HG03103 (cell line): ENCODE results near the gene SRRM5.
"Not testable (repeated sequence)": the region's sequence is repeated elsewhere in the genome, so short reads cannot be mapped to it uniquely, and the experiment has no call there.

ENCODE experiments used
- ATAC-seq: cut with Tn5 transposase; IDR thresholded peaks from one replicate; pipeline ENCODE4 v1.9.1; 2021; ENCODE audit warnings: low read depth; ENCODE audit not compliant: unreplicated experiment

Gene SRRM5

GRCh38 chr19:43635561-43635940, 23.7 kb downstream of the SRRM5 start:
- not testable (repeated sequence) for ATAC-seq

GRCh38 chr19:43636121-43636683, 24.3 kb downstream of the SRRM5 start:
- no peak for ATAC-seq

GRCh38 chr19:43638214-43638994, 26.5 kb downstream of the SRRM5 start:
- ATAC-seq = no peak

- ATAC-seq = no peak
Observed at GRCh38 chr19:43638995-43639518, 27.2 kb downstream of the SRRM5 start.

GRCh38 chr19:43639519-43640423, 27.9 kb downstream of the SRRM5 start, which contains the start of gene CADM4:
TSS of gene CADM4 (minus strand) at chr19:43639850. CDS start at chr19:43639790, 60 bp downstream.
- ATAC-seq = no peak

- no peak for ATAC-seq
Observed at GRCh38 chr19:43640424-43640757, 28.5 kb downstream of the SRRM5 start.

- no peak for ATAC-seq
Observed at GRCh38 chr19:43641333-43641732, 29.4 kb downstream of the SRRM5 start.

- ATAC-seq = no peak
Observed at GRCh38 chr19:43642531-43642930, 30.6 kb downstream of the SRRM5 start.

- no peak for ATAC-seq
Observed at GRCh38 chr19:43643326-43643725, 31.4 kb downstream of the SRRM5 start.

GRCh38 chr19:43644181-43644580, 32.3 kb downstream of the SRRM5 start:
- ATAC-seq = no peak

GRCh38 chr19:43648633-43649032, 36.7 kb downstream of the SRRM5 start:
- no peak for ATAC-seq

GRCh38 chr19:43649514-43649913, 37.6 kb downstream of the SRRM5 start:
- no peak for ATAC-seq

GRCh38 chr19:43650276-43650675, 38.4 kb downstream of the SRRM5 start:
- not testable (repeated sequence) for ATAC-seq

- no peak for ATAC-seq
Observed at GRCh38 chr19:43651758-43652545, 40.1 kb downstream of the SRRM5 start.

- ATAC-seq = no peak
Observed at GRCh38 chr19:43652546-43652874, 40.6 kb downstream of the SRRM5 start.

GRCh38 chr19:43656436-43656835, 44.5 kb downstream of the SRRM5 start:
- ATAC-seq = no peak

- ATAC-seq = no peak
Observed at GRCh38 chr19:43658001-43658400, 46.1 kb downstream of the SRRM5 start.

GRCh38 chr19:43658494-43658893, 46.6 kb downstream of the SRRM5 start:
- no peak for ATAC-seq

- no peak for ATAC-seq
Observed at GRCh38 chr19:43660301-43660970, 48.5 kb downstream of the SRRM5 start.

- ATAC-seq = no peak
Observed at GRCh38 chr19:43660971-43661360, 49.1 kb downstream of the SRRM5 start.
